NCI-H774 (cell line): ENCODE results near the gene BST1.

Experiments used
- DNase-seq: peaks from one replicate; lab custom pipeline; 2025; lab: John Stamatoyannopoulos, UW

The BST1 gene

DNA sequence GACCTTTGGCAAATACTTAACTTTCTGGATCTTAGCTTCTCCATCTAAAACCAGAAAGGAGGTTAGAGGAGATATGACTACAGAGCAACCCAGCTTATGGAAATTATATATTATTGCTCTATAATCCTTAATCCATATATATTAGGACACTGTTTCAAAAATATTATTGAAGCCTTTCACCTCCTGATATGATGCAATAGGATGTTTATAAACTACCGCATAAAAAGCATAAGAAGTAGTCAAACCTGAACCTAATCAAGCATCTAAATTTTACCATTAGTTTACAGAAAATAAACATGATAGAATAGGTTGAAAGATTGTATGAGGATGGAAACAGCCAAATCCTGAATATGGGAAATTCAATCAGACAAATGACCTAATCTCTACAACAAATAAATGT, 26.8 kb upstream of the BST1 start:
- DNase-seq, result no peak

DNA sequence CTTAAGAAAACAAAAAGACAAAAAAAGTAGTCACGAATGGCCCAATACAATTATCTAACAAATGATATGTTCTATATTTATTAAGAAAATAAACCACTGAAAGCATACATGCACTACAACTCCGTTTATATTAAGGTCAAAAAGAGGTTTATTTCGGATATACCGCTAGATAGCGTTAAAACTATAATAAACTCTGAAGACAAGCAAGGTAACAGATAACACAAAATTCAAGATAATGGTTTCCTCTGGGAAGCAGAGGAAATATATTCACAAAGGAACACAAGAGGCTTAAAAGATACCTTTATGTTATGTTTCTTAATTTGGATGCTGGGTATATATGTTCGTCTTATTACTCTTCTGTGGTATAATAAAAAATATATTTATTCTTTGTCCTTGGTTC, 26.0 kb upstream of the BST1 start:
- DNase-seq, result no peak

DNA sequence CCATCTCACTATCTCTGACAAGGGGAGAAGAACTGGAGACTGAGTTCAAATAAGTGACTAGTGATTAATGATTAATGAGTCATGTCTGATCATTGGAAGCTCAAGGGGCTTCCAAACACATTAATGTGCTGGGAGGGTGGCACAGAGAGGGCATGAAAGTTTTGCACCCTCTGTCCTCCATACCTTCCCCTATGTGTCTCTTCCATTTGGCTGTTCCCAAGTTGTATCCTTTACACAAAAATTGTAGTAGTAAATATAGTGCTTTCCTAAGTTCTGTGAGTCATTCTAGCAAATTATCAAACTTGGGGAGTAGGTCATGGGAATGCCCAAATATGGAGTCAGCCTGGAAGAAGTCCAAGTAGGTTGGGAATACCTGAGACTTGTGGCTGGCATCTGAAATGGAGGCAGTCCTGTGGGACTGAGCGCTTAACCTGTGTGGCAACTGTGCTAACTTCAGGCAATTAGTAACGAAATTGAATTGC, 25.3 kb upstream of the BST1 start:
- no peak for DNase-seq

DNA sequence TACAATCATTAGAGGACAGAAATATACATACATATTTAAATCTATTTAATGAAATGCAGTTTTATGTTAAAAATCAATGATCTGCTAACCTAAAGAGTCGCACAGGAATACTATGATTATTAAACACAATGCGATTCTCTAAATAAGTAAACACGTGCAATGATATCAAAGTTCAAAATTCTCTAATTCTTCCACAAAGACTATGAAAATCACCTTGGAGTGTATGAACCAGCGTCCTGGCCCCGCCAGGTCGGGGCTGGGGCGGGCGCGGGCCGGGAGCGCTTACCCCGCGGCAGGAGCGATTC, 21.8 kb upstream of the BST1 start:
- no peak for DNase-seq

DNA sequence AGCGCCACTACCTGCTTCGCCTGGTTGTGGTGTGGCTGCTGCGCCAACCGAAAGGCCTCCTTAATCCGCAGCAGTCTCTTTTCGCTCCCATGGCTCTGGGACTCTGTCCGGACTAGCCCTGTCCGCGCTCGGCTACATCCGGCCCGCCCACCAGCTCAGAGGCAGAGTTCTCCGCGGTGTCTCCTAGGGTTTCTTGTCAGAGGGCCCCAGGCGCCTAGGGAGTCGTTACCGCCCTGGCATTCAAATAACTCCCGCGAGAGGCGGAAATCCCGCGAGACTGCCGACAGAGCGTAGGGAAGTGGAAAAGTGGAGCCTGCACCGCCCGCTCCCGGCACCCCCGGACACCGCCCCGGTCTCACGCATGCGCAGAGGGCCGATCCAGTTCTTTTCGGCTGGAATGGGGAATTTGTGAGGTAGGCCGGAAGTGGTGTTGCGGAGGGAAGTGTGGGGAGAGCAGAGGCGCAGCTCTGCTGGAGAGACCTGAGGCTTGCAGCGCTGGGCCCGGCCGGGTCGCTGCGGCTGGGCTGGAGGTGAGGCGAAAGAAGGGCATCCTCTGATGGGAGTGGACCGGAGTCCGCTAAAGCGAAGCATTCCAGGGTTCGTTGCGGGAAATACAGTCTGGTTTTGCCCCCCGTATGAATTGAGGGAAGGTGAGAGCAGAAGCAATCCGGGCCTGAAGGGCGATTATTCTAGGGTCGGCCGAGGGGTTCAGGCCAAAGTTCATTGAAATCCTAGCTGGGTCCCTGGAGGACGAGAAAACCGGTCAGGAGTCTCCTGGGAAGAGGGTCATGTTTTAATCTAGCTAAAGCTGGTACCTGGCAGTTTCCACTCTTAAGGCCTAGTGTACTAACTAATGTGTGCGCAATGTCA, 21.3 kb upstream of the BST1 start, which contains the start of gene FAM200B:
Gene FAM200B (plus strand): TSS at position 456 of the 870 bp plus-strand sequence. CDS start 5,151 bp downstream, outside the sequence.
- peak; percentile 97 for DNase-seq

DNA sequence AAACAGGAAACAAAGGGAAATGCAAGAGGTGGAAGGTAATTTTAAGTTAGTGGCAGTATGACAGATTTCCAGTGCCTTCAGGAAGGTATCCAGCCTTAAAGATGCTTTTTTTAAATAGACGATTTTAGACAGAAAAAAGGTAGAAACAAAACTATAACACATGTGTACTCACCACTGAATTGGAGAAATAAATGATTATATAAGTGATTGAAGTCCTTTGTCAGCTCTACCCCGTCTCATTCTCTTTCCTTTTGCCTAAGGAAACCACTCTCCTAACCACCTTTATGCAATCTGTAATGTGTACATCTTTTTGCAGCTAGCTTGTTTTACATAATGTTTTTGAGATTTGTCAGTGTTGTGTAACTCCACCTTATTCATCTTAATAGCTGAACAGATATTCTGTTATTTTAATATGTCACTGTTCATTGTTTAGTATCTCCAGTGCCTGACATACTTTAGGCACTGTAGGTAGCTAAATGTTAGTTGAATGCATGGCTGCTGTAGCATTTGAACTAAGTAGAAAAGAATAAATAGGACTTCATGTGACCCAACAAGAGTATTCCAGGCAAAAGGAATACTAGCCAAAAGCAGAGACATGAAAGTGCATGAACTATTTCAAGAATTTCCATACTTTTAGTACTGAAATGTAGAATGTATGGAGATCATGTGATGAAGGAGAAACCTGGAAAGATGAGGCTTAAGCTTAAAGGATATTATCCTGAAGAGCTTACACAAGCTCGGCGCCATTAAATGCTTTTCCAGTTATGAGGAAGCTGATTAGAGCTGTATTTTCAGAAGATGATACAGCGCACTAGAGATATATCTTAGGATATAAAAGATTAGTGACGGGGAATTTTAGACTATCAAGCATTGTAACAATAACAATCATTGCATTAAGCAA, 20.4 kb upstream of the BST1 start:
- DNase-seq, result no peak

DNA sequence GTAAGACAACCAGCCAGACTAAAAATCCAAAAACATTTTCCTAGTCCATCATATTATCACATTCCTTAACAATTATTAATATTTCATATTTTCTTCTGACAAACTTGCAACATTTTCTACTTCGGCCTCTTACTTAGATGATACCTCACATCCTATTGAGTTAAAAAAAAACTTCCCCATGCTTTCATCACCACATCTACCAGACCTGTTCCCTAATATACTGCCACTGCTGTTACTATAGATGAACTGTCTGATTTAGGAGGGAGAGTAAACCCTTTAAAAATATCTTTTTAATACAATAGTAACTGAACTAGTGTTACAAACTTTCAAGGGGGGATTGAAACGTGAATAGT, 19.7 kb upstream of the BST1 start:
- DNase-seq, result no peak

DNA sequence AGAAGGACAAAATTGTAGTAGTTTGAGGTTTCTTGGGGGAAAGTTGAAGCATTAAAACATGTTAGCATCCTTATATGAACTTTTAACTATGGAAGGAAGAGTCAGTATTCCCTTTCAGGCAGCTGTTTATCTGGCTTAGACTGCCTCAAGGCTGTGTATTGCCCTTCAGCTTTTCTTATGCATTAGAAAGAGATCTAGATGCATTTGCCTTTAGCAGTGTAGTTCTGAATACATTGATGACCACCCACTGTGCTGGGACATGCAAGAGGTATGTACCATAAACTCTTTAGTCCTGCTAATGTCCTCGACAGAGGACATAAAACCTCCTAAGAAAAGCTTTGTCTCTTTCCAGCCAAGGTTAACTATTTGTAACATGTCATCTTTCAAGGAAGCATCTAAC, 18.4 kb upstream of the BST1 start:
- no peak for DNase-seq

DNA sequence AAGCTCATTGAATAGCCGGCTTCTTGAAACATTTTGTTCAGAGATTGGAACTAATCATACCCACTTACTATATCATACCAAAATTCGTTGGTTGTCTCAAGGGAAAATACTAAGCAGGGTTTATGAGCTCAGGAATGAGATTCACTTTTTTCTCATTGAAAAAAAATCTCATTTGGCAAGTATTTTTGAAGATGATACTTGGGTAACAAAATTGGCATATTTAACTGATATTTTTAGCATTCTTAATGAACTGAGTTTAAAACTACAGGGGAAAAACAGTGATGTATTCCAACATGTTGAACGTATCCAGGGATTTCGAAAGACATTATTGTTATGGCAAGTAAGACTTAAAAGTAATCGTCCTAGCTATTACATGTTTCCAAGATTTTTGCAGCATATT, 14.8 kb upstream of the BST1 start:
- DNase-seq, result no peak

DNA sequence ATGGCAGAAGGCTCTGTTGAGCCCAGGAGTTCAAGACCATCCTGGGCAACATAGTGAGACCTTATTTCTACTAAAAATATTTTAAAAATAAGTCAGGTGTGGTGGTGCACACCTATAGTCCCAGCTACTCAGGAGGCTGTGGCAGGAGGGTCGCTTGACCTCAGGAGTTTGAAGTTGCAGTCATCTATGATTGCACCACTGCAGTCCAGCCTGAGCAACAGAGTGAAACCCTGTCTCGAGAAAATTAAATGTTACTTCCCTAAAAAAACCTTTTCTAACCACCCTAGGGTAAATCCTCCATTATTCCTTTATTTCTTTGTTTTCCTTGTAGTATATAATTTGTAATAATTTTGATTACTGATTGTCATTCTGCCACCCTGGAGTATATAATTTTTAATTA, 13.3 kb upstream of the BST1 start:
- DNase-seq, result no peak

DNA sequence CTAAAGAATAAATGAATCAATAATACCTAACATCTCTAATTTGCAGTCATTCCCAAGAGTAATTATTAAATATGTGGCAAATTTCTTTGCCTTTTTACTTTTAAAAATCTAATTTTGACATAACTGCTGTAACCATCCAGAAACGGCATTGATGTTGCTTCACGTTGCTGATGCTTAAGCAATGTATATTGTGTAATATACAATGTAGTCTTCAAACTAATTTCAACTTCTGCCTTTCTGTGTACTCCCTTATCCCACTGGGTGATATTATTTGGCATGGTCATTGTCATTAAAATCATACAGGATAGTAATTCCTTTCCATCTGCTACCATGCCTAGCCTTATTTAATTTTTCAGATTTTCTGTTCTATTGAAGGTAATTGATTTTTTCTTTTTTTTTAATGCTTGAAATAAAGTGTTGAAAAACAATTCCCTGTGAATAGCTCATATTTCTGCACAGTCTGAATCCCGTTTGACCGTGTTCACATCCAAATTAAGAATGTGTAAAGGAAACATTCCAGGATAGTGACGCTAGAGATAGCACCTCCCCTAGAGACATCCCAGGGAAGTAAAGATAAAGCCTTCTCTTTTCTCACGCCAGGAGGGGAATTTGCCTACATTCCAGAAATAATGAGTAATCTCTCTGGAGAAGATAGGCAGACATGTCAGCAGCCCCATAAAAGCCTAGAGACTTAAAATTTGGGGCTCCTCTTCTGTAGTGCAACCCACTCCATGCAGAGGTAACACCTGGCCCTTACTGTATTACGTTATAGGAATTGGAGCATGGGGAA, 12.7 kb upstream of the BST1 start:
- DNase-seq, result no peak

DNA sequence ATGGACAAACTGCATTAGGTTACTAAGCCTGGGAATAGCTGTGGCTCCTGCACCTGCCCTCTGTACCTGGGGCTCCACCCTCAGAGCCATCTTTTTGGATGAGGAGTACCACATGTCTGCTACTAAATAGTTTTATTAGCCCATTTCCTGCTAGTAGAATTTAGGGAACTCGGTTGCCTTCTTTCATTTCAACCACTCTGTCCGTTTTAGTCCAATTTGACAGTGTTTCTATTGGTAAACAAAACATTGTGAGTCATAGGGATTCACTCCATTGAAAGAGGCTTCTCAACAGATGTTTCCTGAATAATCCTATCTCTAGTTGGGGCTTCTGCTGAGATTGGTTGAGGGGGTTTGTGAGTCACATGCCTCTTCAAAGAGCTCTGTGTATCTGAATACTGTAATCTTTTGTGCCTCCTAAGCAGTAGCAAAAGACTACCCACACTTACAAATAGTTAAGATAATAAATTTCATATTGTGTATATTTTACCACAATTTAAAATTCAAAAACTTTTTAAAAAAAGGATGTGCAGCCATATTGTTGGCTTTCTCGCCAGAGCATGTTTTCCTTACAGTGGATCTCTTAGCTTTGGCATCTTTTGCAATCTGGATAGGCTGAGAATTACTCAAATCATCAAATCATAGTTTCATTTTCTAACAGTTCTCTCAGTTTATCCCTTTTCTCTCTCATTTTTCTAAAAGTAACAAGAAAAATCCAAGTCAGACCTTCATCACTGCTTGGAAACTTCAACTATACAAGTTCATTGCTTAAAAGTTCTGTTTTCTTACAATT, 11.3 kb upstream of the BST1 start:
- DNase-seq, result no peak

DNA sequence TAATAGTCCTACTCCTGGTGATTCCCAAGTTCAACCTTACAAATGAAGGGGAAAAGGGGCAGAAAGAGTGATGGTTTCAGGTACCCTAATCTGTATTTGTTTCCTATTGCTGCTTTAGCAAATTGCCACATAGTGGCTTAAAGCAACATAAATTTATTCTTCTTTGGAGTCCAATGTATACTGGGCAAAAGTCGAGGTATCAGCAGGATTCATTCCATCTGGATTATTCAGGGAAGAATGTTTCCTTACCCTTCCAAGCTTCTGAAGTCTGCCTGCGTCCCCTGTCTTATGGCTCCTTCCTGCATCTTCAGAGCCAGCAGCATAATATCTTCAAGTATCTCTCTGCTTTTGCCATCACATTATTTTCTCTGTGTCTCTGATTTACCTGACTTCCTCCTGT, 10.3 kb upstream of the BST1 start:
- no peak for DNase-seq

DNA sequence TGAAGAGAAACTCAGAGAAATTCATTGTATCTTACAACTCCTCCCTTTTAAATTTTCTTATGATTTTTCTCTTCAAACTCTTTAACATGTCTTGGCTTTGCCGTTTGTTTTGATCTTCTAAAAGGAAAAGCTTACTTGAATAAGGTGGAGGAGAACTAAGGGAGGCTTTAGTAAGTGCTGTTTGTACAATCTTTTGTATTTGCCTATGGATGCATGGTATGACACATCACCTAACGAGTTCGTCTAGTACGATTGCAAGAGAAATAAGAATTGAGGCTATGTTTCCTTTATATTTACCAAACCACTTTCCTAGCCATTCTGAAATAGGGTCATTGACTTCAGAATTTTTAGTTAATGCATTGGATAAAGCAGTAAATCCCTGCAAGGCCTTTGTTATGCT, 8.4 kb upstream of the BST1 start:
- no peak for DNase-seq

DNA sequence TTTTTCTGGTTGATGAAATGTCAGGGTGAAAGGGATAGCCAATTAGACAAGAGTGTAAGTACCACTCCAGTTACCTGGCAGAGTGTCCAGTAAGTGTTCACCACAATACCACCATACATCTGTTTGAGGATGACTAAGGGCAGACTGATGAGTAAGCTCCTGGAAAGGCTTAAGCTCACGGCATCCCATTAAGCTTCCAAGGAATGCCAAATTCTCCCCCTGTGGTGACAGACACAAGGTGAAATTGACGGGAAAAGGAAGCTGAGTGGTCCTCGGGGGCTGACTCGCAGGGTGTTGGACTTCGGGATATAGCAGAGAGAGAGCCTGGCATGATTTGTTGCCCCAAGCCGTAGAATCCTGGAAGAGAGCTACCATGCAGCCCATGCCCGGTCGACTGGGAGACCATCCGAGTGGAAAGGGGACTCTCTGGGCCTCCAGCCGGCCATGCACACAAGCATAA, 7.6 kb upstream of the BST1 start:
- DNase-seq, result no peak

DNA sequence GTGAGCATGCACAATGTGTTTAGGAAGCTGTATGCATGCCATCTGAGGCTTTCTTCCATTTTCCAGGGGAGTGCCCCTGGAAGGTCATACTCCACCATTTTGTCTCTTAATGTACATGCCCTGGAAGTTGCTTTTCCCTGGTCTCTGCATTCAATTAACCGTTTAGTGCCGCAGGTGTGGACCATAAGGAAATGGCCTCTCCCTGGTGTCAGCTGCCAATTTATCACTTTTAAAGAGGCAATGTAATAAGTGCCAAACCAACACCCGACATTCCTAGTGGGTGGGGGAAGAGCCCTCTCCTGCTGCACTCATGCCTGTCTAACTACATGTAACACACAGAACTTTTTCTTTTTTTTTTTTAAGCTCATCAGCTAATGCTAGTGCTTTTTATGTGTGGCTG, 7.1 kb upstream of the BST1 start:
- no peak for DNase-seq

DNA sequence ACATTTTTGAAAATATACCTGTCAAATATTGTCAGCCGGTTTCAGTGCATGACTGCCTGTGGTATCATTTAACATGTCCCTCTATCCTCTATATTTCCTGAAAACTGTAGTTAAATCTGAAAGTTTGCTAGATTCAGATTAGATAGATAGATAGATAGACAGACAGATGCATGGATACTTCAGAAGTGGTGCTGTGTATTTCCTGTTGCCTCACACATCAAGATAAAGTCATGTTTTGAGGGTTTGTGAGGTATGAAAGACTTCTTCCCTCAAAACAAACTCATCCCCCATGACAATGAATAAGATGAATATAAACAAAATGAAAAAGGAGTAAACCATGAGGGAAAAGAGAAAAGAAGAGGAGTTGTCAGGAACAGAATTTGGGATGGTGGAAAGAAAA, 6.0 kb upstream of the BST1 start:
- no peak for DNase-seq

DNA sequence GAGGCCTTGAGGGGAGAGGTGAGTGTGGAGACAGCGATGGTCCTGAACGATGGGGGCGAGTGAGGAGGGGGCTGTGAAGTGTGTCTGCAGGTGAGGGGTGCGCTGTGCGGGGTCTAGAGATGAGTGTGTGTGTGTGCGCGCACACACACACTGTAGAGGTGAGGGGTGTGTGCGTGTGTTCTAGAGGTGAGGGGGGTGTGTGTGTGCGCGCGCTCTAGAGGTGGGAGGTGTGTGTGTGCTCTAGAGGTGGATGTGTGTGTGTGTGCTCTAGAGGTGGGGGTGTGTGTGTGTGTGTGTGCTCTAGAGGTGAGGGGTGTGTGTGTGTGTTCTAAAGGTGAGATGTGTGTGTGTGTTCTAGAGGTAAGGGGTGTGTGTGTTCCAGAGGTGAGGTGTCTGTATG, 574 bp downstream of the BST1 start:
- DNase-seq, result no peak

DNA sequence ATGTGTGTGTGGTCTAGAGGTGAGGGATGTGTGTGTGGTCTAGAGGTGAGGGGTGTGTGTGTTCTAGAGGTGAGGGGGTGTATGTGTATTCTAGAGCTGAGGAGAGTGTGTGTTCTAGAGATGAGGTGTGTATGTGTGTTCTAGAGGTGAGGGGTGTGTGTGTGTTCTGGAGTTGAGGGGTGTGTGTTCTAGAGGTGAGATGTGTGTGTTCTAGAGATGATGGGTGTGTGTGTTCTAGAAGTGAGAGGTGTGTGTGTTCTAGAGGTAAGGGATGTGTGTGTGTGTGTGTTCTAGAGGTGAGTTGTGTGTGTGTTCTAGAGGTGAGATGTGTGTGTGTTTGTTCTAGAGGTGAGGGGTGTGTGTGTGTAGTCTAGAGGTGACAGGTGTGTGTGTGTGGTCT, 1.3 kb downstream of the BST1 start:
- DNase-seq, result no peak

DNA sequence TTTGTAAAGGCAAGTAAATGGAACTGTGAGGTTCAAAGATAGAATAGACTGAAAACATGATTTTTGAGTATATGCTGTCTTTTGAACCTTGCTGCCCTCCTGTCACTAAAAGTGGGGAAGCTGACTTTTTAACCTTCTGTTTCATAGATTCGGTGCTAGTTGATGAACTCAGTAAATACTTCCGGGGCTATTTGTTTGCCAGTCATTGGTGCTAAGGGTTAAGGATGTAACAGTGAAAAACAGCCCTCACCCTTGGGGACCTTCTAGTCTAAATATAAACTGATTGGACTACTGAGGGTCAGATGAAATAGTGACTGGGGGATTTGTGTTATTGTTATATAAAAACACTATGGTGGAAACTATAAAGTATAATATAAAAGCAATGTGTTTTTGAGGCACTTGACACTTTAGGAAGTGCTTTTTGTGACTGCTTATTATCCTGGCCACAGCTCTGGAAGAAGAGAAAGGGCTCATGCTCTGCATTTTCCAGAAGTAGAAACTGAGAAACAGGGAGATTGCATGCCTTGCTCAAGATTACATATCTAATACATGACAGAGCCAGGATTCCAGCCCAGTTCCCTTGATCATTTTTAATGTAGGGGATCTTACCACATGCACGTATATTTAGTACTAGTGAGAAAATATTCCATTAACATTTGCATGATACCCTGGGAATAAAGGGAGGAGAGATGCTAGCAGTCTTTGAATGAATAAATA, 3.9 kb downstream of the BST1 start:
- DNase-seq, result no peak

DNA sequence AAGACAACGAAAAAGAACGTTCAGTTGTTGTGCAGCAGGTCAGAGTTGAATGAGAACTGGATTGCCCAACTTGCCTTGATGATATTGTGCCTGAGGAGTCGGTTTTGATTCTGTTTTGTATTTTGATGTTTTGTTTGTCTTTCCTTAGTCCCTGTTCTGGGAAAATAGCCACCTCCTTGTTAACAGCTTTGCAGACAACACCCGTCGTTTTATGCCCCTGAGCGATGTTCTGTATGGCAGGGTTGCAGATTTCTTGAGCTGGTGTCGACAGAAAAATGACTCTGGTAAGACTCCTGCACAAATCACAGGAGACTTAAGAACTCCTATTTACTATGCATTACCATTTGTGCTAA, 4.5 kb downstream of the BST1 start:
- no peak for DNase-seq
